Panc1 (cell line): ENCODE data around the gene STXBP4.

Experiments used
- POLR2AphosphoS5 ChIP-seq: IDR thresholded peaks from 2 replicates; pipeline ENCODE4 v1.6.1; 2012; ENCODE audit warnings: mild to moderate bottlenecking, low read depth, low read length, moderate library complexity
- TF ChIP-seq, protein P1 (sequence below): fragments of 450-650 bp; IDR thresholded peaks from 2 replicates; pipeline ENCODE4 v1.5.1; 2017; ENCODE audit warnings: mild to moderate bottlenecking

DNA sequence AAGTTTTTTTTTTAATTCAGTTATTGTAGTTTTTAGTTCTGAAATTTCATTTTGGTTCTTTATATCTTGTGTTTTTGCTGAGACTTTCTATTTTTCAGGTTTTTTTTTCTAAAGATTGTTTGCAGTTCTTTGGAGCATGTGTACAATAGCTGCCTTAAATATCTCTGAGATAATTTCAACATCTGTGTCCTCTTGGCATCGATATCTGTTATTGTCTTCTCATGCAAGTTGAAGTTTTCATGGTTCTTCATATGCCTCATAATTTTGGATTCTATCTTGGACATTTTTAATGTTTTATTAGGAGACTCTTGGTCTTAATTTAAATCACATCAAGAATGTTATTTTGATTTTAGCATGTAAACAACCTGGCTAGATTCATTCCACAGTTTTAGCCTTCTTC is 22.9 kb upstream of the STXBP4 start:
- TF ChIP-seq, protein P1, sequence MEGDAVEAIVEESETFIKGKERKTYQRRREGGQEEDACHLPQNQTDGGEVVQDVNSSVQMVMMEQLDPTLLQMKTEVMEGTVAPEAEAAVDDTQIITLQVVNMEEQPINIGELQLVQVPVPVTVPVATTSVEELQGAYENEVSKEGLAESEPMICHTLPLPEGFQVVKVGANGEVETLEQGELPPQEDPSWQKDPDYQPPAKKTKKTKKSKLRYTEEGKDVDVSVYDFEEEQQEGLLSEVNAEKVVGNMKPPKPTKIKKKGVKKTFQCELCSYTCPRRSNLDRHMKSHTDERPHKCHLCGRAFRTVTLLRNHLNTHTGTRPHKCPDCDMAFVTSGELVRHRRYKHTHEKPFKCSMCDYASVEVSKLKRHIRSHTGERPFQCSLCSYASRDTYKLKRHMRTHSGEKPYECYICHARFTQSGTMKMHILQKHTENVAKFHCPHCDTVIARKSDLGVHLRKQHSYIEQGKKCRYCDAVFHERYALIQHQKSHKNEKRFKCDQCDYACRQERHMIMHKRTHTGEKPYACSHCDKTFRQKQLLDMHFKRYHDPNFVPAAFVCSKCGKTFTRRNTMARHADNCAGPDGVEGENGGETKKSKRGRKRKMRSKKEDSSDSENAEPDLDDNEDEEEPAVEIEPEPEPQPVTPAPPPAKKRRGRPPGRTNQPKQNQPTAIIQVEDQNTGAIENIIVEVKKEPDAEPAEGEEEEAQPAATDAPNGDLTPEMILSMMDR = no peak
- no peak for TF ChIP-seq POLR2AphosphoS5
